Hepatocyte (in vitro differentiated cells): ENCODE data around the gene RSAD1.

Source experiments
- EZH2 ChIP-seq: fragments of 200-600 bp; sonication (generic); IDR thresholded peaks from 2 replicates; pipeline ENCODE4 v1.6.1; 2016; ENCODE audit warnings: antibody characterized with exemption, mild to moderate bottlenecking, borderline replicate concordance
- TF ChIP-seq, protein P1 (sequence below): fragments of 200-600 bp; sonication (generic); IDR thresholded peaks from 2 replicates; pipeline ENCODE4 v1.5.1; 2016; ENCODE audit warnings: antibody characterized with exemption, mild to moderate bottlenecking; ENCODE audit not compliant: poor library complexity

GRCh38 chr17:50480854-50481490 lies 2.3 kb downstream of the RSAD1 start:
- no peak for TF ChIP-seq EZH2
- TF ChIP-seq, protein P1, sequence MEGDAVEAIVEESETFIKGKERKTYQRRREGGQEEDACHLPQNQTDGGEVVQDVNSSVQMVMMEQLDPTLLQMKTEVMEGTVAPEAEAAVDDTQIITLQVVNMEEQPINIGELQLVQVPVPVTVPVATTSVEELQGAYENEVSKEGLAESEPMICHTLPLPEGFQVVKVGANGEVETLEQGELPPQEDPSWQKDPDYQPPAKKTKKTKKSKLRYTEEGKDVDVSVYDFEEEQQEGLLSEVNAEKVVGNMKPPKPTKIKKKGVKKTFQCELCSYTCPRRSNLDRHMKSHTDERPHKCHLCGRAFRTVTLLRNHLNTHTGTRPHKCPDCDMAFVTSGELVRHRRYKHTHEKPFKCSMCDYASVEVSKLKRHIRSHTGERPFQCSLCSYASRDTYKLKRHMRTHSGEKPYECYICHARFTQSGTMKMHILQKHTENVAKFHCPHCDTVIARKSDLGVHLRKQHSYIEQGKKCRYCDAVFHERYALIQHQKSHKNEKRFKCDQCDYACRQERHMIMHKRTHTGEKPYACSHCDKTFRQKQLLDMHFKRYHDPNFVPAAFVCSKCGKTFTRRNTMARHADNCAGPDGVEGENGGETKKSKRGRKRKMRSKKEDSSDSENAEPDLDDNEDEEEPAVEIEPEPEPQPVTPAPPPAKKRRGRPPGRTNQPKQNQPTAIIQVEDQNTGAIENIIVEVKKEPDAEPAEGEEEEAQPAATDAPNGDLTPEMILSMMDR: no peak
